ENCODE data around the gene ATXN2.

DNA sequence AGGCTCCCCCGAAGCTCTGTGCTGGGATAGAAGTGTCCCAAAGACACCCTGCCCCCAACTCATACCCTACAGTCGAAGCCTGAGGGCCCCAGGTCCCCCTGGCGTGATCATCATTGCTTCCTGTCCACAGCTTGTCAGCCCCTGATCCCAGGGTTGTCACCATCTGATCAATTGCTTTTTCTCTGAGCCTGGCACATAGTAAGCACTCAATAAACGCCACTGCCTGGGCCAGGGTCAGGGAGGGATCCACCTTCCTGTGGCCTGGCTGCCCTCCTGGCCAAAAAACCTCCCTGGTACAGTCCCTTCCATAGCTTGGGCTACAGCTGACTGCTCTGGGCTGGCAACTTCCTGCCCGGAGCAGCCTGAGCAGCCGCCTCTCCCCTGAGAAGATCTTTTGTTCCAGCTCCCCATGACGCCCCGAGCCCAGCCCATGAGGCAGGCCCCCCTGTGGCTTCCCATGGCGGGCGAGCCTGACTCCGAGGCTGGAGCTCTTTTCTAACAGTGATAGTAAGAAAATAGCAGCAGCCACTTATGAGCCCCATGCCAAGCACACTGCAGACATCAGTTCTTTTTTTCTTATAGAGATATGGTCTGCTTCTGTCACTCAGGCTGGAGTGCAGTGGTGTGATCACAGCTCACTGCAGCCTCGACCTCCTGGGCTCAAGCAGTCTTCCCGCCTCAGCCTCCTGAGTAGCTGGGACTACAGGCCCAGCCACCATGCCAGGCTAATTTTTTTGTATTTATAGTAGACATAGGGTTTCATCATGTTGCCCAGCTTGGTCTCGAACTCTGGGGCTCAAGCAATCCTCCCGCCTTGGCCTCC is 186.9 kb downstream of the ATXN2 start:
- TF ChIP-seq, protein P1, sequence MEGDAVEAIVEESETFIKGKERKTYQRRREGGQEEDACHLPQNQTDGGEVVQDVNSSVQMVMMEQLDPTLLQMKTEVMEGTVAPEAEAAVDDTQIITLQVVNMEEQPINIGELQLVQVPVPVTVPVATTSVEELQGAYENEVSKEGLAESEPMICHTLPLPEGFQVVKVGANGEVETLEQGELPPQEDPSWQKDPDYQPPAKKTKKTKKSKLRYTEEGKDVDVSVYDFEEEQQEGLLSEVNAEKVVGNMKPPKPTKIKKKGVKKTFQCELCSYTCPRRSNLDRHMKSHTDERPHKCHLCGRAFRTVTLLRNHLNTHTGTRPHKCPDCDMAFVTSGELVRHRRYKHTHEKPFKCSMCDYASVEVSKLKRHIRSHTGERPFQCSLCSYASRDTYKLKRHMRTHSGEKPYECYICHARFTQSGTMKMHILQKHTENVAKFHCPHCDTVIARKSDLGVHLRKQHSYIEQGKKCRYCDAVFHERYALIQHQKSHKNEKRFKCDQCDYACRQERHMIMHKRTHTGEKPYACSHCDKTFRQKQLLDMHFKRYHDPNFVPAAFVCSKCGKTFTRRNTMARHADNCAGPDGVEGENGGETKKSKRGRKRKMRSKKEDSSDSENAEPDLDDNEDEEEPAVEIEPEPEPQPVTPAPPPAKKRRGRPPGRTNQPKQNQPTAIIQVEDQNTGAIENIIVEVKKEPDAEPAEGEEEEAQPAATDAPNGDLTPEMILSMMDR (IDR thresholded peaks at IDR 0.05; ENCODE audit: low read length): no peak
- TF ChIP-seq EZH2 (optimal IDR thresholded peaks at IDR 0.05; ENCODE audit: low read depth, low read length): no peak

All from MM.1S (cell line).